SK-N-SH (cell line): ENCODE data around the gene LRRC72. TPM values are rescaled to one million over a fixed set of nuclear protein-coding genes. Genes with fewer than 3 reads are reported as not detected.

Experiments
- CTCF ChIA-PET: fragments of 300-600, 350-600 bp; formaldehyde crosslinking; extraction: SDS; loops from one replicate; lab custom pipeline; 2021; lab: Yijun Ruan, JAX
- POLR2A ChIA-PET: fragments of 350-600 bp; sonication (Branson Sonifier 250); formaldehyde crosslinking; extraction: SDS; loops from one replicate; lab custom pipeline; 2020; ENCODE audit warnings: antibody characterized with exemption, inconsistent platforms; lab: Yijun Ruan, JAX
- DNase-seq: peaks from one replicate; pipeline ENCODE4 v3.0.0; 2012
- H2AFZ ChIP-seq: fragments of 200-600 bp; sonication (generic); 2 replicates; pipeline ENCODE4 v1.8.1; 2016; ENCODE audit warnings: antibody characterized with exemption, mild to moderate bottlenecking, low read depth
- H3F3A ChIP-seq: fragments of 200-600 bp; sonication (generic); replicated peaks from 2 replicates; pipeline ENCODE3; 2016; ENCODE audit warnings: antibody characterized with exemption, mild to moderate bottlenecking; ENCODE audit not compliant: insufficient read depth
- H3K27ac ChIP-seq, 2 experiments: fragments of 200-500 bp in 1 of 2; fragments of 200-600 bp in 1 of 2; sonication (Bioruptor generic) in 1 of 2; sonication (generic), shearing (Covaris generic) in 1 of 2; 2 replicates each; pipeline versions ENCODE4 v1.5.1 to v1.6.1; 2014 to 2016; ENCODE audit warnings: low read depth in 2 of 2, inconsistent platforms in 1 of 2, low read length in 1 of 2, mild to moderate bottlenecking in 1 of 2, mixed read lengths in 1 of 2
- H3K27me3 ChIP-seq: fragments of 200-600 bp; sonication (generic), shearing (Covaris generic); 2 replicates; pipeline ENCODE4 v1.6.1; 2016; ENCODE audit warnings: mixed run types; ENCODE audit not compliant: insufficient read depth
- H3K36me3 ChIP-seq, 2 experiments: fragments of 200-500 bp in 1 of 2; fragments of 200-600 bp in 1 of 2; sonication (Bioruptor generic) in 1 of 2; sonication (generic) in 1 of 2; replicated peaks in 1 of 2; 2 replicates each; pipeline versions ENCODE3 to v1.5.1; 2014 to 2016; ENCODE audit warnings: low read length in 1 of 2, mild to moderate bottlenecking in 1 of 2; ENCODE audit not compliant: insufficient read depth in 2 of 2, control insufficient read depth in 1 of 2
- H3K4me1 ChIP-seq, 2 experiments: fragments of 200-500 bp in 1 of 2; fragments of 200-600 bp in 1 of 2; sonication (Bioruptor generic) in 1 of 2; sonication (generic), shearing (Covaris generic) in 1 of 2; 2 replicates each; pipeline versions ENCODE4 v1.5.1 to v1.6.1; 2014 to 2016; ENCODE audit warnings: low read depth in 1 of 2, low read length in 1 of 2, mixed run types in 1 of 2; ENCODE audit not compliant: insufficient read depth in 2 of 2, control insufficient read depth in 1 of 2
- H3K4me2 ChIP-seq: fragments of 200-600 bp; sonication (generic), shearing (Covaris generic); 2 replicates; pipeline ENCODE4 v1.6.1; 2017; ENCODE audit warnings: mixed run types
- H3K4me3 ChIP-seq, 2 experiments: fragments of 200-500 bp in 1 of 2; fragments of 200-600 bp in 1 of 2; sonication (Bioruptor generic) in 1 of 2; sonication (generic), shearing (Covaris generic) in 1 of 2; 2 replicates each; pipeline versions ENCODE4 v1.5.1 to v1.8.1; 2014 to 2016; ENCODE audit warnings: low read depth in 2 of 2, inconsistent platforms in 1 of 2, low read length in 1 of 2, mild to moderate bottlenecking in 1 of 2, mixed read lengths in 1 of 2, moderate library complexity in 1 of 2
- H3K79me2 ChIP-seq: fragments of 200-600 bp; sonication (generic); 2 replicates; pipeline ENCODE4 v1.8.1; 2017; ENCODE audit warnings: mild to moderate bottlenecking; ENCODE audit not compliant: insufficient read depth
- H3K9ac ChIP-seq: fragments of 200-600 bp; sonication (generic); 2 replicates; pipeline ENCODE4 v1.6.1; 2017; ENCODE audit warnings: mixed run types
- H3K9me2 ChIP-seq: fragments of 200-600 bp; sonication (generic); 2 replicates; pipeline ENCODE4 v1.6.1; 2017; ENCODE audit warnings: mixed run types
- H3K9me3 ChIP-seq: fragments of 200-600 bp; sonication (generic); 2 replicates; pipeline ENCODE4 v1.6.1; 2017; ENCODE audit warnings: mixed run types, mild to moderate bottlenecking, moderate library complexity
- H4K20me1 ChIP-seq: fragments of 200-600 bp; sonication (generic); 2 replicates; pipeline ENCODE4 v1.6.1; 2017; ENCODE audit warnings: mild to moderate bottlenecking, mixed run types; ENCODE audit not compliant: insufficient read depth
- CHD2 ChIP-seq: fragments of 150-350 bp; IDR thresholded peaks from 2 replicates; pipeline ENCODE4 v1.6.1; 2018; ENCODE audit warnings: low read length; ENCODE audit not compliant: partially characterized antibody
- FOSL2 ChIP-seq: IDR thresholded peaks from 2 replicates; pipeline ENCODE4 v1.4.0; 2012; ENCODE audit warnings: low read depth, mild to moderate bottlenecking, moderate library complexity, borderline replicate concordance
- FOXJ3 ChIP-seq: sonication (generic); formaldehyde crosslinking; IDR thresholded peaks from 2 replicates; pipeline ENCODE4 v1.5.1; 2020; ENCODE audit warnings: mild to moderate bottlenecking, missing genetic modification reagents
- FOXM1 ChIP-seq: IDR thresholded peaks from 2 replicates; pipeline ENCODE4 v1.4.0; 2012; ENCODE audit warnings: low read depth, mild to moderate bottlenecking
- JUND ChIP-seq: IDR thresholded peaks from 2 replicates; pipeline ENCODE4 v1.4.0; 2012
- MXI1 ChIP-seq: IDR thresholded peaks from 2 replicates; pipeline ENCODE4 v1.6.1; 2012; ENCODE audit warnings: mild to moderate bottlenecking, low read depth, low read length, improper control_type of control experiment
- POLR2AphosphoS5 ChIP-seq: IDR thresholded peaks from 2 replicates; pipeline ENCODE4 v1.6.1; 2012; ENCODE audit warnings: low read depth, low read length
- RAD21 ChIP-seq: IDR thresholded peaks from 2 replicates; pipeline ENCODE4 v1.6.1; 2012; ENCODE audit warnings: mild to moderate bottlenecking, low read length
- RFX5 ChIP-seq: IDR thresholded peaks from 2 replicates; pipeline ENCODE4 v1.6.1; 2012; ENCODE audit warnings: mild to moderate bottlenecking, improper control_type of control experiment, low read length
- RXRA ChIP-seq: IDR thresholded peaks from 2 replicates; pipeline ENCODE4 v1.4.0; 2012; ENCODE audit warnings: low read depth, mild to moderate bottlenecking, borderline replicate concordance
- SIN3A ChIP-seq: IDR thresholded peaks from 2 replicates; pipeline ENCODE4 v1.6.1; 2012; ENCODE audit warnings: low read depth, mild to moderate bottlenecking, low read length, moderate library complexity, borderline replicate concordance
- SMC3 ChIP-seq: IDR thresholded peaks from 2 replicates; pipeline ENCODE4 v1.6.1; 2012; ENCODE audit warnings: low read depth, low read length, improper control_type of control experiment
- TCF12 ChIP-seq: IDR thresholded peaks from 2 replicates; pipeline ENCODE4 v1.4.0; 2012
- YY1 ChIP-seq: IDR thresholded peaks from 2 replicates; pipeline ENCODE4 v1.4.0; 2012; ENCODE audit warnings: low read depth, mild to moderate bottlenecking
- WGBS: methylation state at CpG from one replicate; pipeline ENCODE4 v1.1.6; 2017; ENCODE audit warnings: low lambda C conversion rate; 5-methylcytosine and 5-hydroxymethylcytosine counted together
- polyA plus RNA-seq, 3 experiments: library from polyadenylated mRNA; depleted of rRNA; stranded (reverse); fragments of >200 nt; gene quantifications; 2 replicates each; pipeline ENCODE4 v1.2.3, GENCODE V29; 2012
- TF ChIP-seq, protein P1 (sequence below): fragments of 150-350 bp; IDR thresholded peaks from 2 replicates; pipeline ENCODE4 v1.6.1; 2017; ENCODE audit warnings: antibody characterized with exemption, low read length, low read depth, borderline replicate concordance
- TF ChIP-seq, protein P2 (sequence below): IDR thresholded peaks from 2 replicates; pipeline ENCODE4 v1.4.0; 2012; ENCODE audit warnings: low read depth, borderline replicate concordance
- TF ChIP-seq, protein P3 (sequence below): IDR thresholded peaks from 2 replicates; pipeline ENCODE4 v1.4.0; 2012; ENCODE audit warnings: low read depth
- TF ChIP-seq, protein P4 (sequence below): IDR thresholded peaks from 2 replicates; pipeline ENCODE4 v1.4.0; 2012; ENCODE audit warnings: low read depth, borderline replicate concordance
- TF ChIP-seq, protein P5 (sequence below): fragments of 150-350 bp; IDR thresholded peaks from 2 replicates; pipeline ENCODE4 v1.6.1; 2016; ENCODE audit warnings: mild to moderate bottlenecking, low read depth, low read length

Gene LRRC72
- polyA plus RNA-seq, 1 of the 3 experiments (the other 2 are of a cell fraction): not detected

DNA sequence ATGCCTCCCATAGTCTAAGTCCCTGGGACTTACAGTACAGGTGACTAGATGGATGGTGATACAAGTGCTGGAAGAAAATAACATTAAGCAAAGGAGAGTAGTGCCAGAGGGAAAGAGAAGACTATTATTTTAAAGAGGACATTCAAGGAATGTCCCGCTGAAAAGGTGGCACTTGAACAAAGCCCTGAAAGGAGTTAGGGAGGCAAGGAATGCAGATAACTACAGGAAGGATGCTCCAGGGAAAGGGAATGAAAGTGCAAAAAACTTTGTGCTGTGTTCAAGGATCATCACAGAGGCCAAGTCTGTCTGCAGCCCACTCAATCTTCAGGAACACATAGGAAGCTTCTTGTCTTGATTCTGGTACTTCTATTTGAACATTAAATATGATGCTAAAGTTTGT is 104.0 kb downstream of the LRRC72 start:
- Histone ChIP-seq H4K20me1 (no peaks in the 10 kb centered on the region), H3K9me2 (no peaks in the 10 kb centered on the region), H3K9me3 (no peaks in the 10 kb centered on the region), H3K4me1 (peaks cover 0 to 5% of the 10 kb centered on the region in 2 experiments; a peak in 1 of 4 replicates), H3K4me2 (no peak overlapping the region), H3K27me3 (no peaks in the 10 kb centered on the region), H3K27ac (no peak overlapping the region), H3K79me2 (peaks cover 5% of the 10 kb centered on the region; the same call in 1 of the 2 replicates), H2AFZ (no peak overlapping the region), H3K4me3 (no peak overlapping the region), H3K36me3 (peaks cover 19 to 26% of the 10 kb centered on the region in 2 experiments), H3K9ac (no peak overlapping the region), H3F3A (no peaks in the 10 kb centered on the region)
- ChIA-PET CTCF (interaction anchor here (0.6 kb wide), 1 partner anchor 21 kb away, joined by 3 read pairs; no protein-coding TSS in a partner anchor), POLR2A (no interaction called here)
- no peak for DNase-seq
- 96% methylated on average over 1 of the region's 1 CpG for WGBS
- no peak for TF ChIP-seq CHD2
- TF ChIP-seq FOSL2: no peak
- no peak for TF ChIP-seq RAD21
- no peak for TF ChIP-seq POLR2AphosphoS5
- TF ChIP-seq SMC3: no peak
- TF ChIP-seq YY1: no peak
- TF ChIP-seq, protein P1, sequence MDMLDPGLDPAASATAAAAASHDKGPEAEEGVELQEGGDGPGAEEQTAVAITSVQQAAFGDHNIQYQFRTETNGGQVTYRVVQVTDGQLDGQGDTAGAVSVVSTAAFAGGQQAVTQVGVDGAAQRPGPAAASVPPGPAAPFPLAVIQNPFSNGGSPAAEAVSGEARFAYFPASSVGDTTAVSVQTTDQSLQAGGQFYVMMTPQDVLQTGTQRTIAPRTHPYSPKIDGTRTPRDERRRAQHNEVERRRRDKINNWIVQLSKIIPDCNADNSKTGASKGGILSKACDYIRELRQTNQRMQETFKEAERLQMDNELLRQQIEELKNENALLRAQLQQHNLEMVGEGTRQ: no peak
- TF ChIP-seq SIN3A: no peak
- no peak for TF ChIP-seq RFX5
- TF ChIP-seq FOXM1: no peak
- no peak for TF ChIP-seq MXI1
- no peak for TF ChIP-seq RXRA
- TF ChIP-seq TCF12: no peak
- TF ChIP-seq JUND: no peak
- TF ChIP-seq, protein P2, sequence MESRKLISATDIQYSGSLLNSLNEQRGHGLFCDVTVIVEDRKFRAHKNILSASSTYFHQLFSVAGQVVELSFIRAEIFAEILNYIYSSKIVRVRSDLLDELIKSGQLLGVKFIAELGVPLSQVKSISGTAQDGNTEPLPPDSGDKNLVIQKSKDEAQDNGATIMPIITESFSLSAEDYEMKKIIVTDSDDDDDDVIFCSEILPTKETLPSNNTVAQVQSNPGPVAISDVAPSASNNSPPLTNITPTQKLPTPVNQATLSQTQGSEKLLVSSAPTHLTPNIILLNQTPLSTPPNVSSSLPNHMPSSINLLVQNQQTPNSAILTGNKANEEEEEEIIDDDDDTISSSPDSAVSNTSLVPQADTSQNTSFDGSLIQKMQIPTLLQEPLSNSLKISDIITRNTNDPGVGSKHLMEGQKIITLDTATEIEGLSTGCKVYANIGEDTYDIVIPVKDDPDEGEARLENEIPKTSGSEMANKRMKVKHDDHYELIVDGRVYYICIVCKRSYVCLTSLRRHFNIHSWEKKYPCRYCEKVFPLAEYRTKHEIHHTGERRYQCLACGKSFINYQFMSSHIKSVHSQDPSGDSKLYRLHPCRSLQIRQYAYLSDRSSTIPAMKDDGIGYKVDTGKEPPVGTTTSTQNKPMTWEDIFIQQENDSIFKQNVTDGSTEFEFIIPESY: no peak
- no peak for TF ChIP-seq FOXJ3
- TF ChIP-seq, protein P3, sequence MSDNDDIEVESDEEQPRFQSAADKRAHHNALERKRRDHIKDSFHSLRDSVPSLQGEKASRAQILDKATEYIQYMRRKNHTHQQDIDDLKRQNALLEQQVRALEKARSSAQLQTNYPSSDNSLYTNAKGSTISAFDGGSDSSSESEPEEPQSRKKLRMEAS: no peak
- TF ChIP-seq, protein P4, sequence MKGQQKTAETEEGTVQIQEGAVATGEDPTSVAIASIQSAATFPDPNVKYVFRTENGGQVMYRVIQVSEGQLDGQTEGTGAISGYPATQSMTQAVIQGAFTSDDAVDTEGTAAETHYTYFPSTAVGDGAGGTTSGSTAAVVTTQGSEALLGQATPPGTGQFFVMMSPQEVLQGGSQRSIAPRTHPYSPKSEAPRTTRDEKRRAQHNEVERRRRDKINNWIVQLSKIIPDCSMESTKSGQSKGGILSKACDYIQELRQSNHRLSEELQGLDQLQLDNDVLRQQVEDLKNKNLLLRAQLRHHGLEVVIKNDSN: no peak
- TF ChIP-seq, protein P5, sequence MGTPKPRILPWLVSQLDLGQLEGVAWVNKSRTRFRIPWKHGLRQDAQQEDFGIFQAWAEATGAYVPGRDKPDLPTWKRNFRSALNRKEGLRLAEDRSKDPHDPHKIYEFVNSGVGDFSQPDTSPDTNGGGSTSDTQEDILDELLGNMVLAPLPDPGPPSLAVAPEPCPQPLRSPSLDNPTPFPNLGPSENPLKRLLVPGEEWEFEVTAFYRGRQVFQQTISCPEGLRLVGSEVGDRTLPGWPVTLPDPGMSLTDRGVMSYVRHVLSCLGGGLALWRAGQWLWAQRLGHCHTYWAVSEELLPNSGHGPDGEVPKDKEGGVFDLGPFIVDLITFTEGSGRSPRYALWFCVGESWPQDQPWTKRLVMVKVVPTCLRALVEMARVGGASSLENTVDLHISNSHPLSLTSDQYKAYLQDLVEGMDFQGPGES: no peak

Other genes starting within 250 kb of the LRRC72 start
- gene CRPPA, start 105.3 kb upstream of the LRRC72 start, polyA plus RNA-seq (2012; rRNA removed): 0.15 and 0.31 TPM in 2 replicates
- 0.13 and 0.81 TPM in 2 replicates for gene SOSTDC1, start 61.1 kb upstream of the LRRC72 start, polyA plus RNA-seq (2012; rRNA removed)
- 15.8 and 22.4 TPM in 2 replicates for gene ANKMY2, start 118.9 kb downstream of the LRRC72 start, polyA plus RNA-seq (2012; rRNA removed)
- gene BZW2, start 119.4 kb downstream of the LRRC72 start, polyA plus RNA-seq (2012; rRNA removed): 60.4 and 71.9 TPM in 2 replicates
- gene TSPAN13, start 226.9 kb downstream of the LRRC72 start, polyA plus RNA-seq (2012; rRNA removed): 0.26 and 0.42 TPM in 2 replicates